ENCODE measurements around the gene SERINC2.
"Not testable (repeated sequence)": the region's sequence is repeated elsewhere in the genome, so short reads cannot be mapped to it uniquely, and the experiment has no call there.

Gene SERINC2

DNA sequence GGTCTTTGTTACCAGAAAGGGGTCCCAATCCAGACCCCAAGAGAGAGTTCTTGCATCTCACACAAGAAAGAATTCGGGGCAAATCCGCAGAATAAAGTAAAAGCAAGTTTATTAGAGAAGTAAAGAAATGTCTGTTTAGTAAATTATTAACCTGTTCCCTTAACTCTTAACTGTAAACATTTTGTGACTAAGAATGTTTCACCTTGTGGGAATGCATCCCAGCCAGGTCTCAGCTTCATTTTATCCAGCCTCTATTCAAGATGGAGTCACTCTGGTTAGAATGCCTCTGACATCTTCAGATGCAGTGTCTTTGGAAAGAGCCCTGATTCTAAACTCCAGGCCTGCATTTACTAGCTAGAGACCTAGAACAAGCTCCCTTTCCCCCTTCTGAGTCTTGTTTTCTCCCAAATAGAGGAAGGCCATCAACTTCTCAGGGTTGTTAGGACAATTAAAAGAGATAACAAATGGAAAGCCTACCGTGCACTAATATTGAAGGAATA, 35.6 kb upstream of the SERINC2 start:
- Mint-ChIP-seq H3K4me3 (no peak overlapping the region), H3K4me1 (peaks cover 20% of the 10 kb centered on the region), H3K27me3 (peaks cover 22% of the 10 kb centered on the region), H3K9me3 (no peaks in the 10 kb centered on the region), H3K27ac (peak overlapping the region in 1 of 2 donors; percentile 20)
- no peak for DNase-seq
- ATAC-seq = no peak

DNA sequence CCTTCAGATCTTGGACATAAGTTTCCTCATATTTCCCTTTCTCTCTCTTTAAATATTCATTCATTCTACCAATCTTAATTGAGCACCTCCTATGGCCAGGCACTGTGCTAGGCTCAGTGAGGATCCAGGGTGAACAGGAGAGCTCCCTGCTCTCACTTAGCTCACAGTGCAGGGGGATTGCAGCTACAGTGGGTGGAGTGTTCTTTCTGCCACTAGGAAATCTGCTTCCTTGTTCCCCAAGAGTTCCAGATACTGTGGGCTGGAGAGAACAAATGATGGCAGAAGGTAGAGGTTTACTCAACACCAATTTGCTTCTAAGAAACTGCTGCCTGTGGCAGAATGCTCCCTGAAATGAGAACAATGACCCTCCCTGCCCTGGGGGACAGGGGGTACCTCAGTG, 35.0 kb upstream of the SERINC2 start:
- H3K9me3 Mint-ChIP-seq = no peaks in the 10 kb centered on the region
- peaks cover 22% of the 10 kb centered on the region for H3K27me3 Mint-ChIP-seq
- DNase-seq (no peak), ATAC-seq (no peak)
- no peak overlapping the region for H3K4me3 Mint-ChIP-seq
- H3K27ac Mint-ChIP-seq = no peak overlapping the region
- peaks cover 15% of the 10 kb centered on the region for H3K4me1 Mint-ChIP-seq

DNA sequence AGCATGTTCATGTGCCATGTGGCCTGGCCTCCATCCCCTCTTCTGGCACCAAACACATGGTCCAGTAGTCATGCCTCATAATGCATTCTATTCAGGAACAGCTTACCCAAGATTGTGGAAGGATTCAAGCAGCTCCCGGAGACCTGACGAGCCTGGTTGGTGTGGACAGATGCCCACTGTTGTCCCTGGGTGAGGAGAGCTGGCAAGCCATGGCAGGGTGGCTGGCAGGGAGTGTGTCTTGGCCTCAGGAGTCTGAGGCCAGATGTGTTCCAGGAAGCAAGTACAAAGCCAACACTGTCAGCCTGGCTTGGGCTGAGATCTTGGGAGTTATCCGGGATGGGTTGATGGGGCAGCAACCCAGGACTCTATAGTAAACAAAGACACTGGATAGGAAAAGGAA, 32.8 kb upstream of the SERINC2 start:
- Mint-ChIP-seq H3K9me3 (no peaks in the 10 kb centered on the region), H3K4me1 (no peaks in the 10 kb centered on the region), H3K27ac (no peak overlapping the region), H3K4me3 (no peak overlapping the region), H3K27me3 (peaks cover 28% of the 10 kb centered on the region)
- DNase-seq = no peak
- no peak for ATAC-seq

DNA sequence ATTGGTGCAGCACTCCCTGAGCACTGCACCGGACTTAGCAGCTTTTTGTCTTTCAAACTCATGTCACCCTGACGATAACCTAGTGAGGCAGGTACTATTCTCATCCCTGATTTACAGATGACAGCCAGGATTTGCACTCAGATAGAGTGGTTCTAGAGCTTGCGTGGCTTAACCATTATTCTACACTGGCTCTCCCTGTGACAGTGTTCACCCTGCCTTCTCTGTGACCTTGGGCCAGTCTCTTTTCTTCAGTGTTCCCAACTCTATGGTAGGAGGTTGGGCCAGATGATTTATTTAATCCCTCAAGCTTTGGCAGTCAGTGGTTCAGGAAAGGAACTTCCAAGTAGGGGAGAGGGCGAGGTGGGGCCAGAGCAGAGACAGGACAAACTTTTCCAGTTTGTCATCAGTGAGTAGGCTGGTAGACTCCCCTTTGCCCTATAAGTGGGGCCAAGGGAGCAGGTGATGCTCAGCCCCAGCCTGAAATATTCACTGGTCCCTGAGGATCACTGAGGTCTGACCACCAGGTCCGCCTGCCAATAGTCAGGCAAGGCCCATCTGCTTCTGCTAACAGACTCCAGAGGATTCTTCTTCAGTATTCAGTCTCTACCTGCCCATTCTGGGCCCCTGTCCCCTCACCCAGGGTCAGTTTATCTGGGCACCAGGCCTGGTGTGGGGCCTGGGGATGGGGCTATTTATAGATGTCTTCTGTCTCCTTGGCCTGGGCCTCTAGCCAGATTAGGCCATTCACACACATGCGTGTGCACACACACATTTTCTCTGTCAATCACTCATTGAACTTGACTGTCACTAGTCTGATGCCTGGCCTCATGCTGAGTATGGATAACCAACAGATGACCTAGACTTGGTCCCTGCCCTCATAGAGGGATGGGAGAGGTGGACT, 31.4 kb upstream of the SERINC2 start:
- no peak overlapping the region for H3K4me3 Mint-ChIP-seq
- ATAC-seq (no peak), DNase-seq (no peak)
- H3K9me3 Mint-ChIP-seq = no peaks in the 10 kb centered on the region
- H3K27ac Mint-ChIP-seq = no peak overlapping the region
- no peaks in the 10 kb centered on the region for H3K4me1 Mint-ChIP-seq
- peaks cover 28% of the 10 kb centered on the region for H3K27me3 Mint-ChIP-seq

DNA sequence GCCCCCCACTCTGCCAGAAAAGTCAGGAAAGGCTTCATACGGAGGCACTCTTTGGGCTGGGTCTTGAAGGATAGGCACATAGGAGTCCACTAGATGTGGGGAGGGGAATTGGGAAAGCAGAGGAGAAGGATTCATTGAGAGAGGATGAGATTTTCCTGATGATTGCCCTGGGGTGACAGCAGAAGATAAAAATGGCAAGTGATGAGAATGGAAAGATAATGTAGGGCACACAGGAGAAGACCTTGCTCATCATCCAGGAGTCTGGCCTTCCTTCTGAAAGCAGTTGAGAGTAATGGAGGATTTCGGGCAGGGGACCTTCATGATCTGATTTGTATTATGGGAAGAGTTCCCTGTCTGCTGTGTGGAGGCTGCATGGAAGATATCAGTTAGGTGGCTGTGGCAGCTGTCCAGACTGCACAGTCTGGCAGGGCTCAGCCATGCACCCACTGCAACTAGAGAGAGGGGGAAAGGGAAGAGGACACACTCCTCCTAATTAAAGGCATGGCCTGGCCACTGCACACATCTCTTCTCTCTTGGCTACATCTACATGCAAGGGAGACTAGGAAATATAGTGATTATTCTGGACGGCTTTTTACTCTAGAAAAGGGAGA, 30.5 kb upstream of the SERINC2 start:
- Mint-ChIP-seq H3K27ac (no peak overlapping the region), H3K4me3 (no peak overlapping the region), H3K27me3 (peaks cover 35% of the 10 kb centered on the region), H3K4me1 (no peaks in the 10 kb centered on the region), H3K9me3 (no peaks in the 10 kb centered on the region)
- ATAC-seq = no peak
- DNase-seq = no peak

DNA sequence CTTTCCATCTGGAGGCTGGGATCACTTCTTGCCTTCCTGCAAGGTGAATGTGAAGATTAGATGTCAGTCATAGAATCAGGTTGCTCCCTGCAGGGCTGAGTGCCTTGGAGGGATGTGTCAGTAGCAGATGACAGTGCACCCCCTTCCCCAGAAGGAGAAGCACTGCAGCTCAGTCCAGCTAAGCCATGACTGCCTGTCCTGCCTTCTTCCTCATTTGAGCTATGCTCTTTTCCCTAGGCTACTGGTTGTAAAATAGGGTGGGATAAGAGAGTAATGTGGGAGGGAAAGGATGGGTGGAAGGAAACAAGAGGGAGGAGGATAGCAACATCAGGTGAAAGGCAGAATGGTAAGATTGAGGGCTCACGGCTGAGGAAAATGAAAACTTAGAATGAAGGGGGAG, 29.0 kb upstream of the SERINC2 start:
- ATAC-seq = no peak
- Mint-ChIP-seq H3K4me1 (no peaks in the 10 kb centered on the region), H3K27ac (no peak overlapping the region), H3K27me3 (peaks cover 41% of the 10 kb centered on the region), H3K9me3 (no peaks in the 10 kb centered on the region), H3K4me3 (no peak overlapping the region)
- no peak for DNase-seq

DNA sequence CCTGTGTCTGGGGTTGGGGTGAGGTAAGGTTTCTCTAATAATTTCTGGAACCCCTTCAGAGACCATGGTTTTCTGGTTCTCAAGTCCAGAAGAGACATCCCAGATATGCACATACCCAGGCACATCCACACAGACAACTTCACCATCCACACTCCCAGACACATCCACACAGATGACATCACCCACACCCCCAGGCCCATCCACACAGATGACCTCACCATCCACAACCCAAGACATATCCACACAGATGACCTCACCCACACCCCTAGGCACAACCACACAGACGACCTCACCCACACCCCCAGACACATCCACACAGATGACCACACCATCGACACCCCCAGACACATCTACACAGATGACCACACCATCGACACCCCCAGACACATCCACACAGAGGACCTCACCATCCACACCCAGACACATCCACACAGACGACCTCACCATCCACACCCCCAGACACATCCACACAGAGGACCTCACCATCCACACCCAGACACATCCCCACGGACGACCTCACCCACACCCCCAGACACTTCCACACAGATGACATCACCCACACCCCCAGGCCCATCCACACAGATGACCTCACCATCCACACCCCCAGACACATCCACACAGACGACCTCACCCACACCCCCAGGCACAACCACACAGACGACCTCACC, 26.3 kb upstream of the SERINC2 start:
- DNase-seq, H3K27ac Mint-ChIP-seq: not testable (repeated sequence)

DNA sequence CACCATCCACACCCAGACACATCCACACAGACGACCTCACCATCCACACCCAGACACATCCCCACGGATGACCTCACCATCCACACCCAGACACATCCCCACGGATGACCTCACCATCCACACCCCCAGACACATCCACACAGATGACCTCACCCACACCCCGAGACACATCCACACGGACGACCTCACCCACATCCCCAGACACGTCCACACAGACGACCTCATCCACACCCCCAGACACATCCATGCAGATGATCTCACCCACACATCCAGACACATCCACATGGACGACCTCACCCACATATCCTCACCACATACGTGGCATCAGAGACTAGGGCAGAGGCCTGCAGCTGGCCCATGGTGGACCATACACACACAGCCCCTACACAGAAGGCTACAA, 25.4 kb upstream of the SERINC2 start:
- no peak for ATAC-seq
- H3K27me3 Mint-ChIP-seq = peaks cover 23% of the 10 kb centered on the region
- no peaks in the 10 kb centered on the region for H3K9me3 Mint-ChIP-seq

More for the DNA sequence above, 26.3 kb upstream of the SERINC2 start:
- ATAC-seq, H3K4me1 Mint-ChIP-seq, H3K4me3 Mint-ChIP-seq, H3K9me3 Mint-ChIP-seq: not testable (repeated sequence)
- H3K27me3 Mint-ChIP-seq = peaks cover 32% of the 10 kb centered on the region

DNA sequence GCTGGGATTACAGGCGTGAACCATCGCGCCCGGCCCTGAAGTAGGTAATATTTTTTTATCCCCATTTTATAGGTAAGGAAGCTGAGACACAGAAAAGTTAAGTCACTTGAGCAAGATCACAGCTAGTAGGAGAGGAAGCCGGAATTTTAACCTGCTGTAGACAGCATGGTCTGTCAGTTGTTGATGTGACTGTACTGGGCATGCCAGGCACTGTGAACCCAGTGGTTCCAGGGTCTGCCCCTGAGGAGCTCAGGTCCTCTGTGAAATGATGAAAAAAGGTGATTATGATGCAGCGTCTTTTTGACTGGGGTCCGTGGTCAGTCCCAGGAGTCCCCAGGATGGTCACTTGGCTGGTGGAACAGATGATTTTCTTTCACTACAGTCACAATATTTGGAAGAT, 23.4 kb upstream of the SERINC2 start:
- no peak overlapping the region for H3K4me3 Mint-ChIP-seq
- no peak overlapping the region for H3K27ac Mint-ChIP-seq
- ATAC-seq (no peak), DNase-seq (no peak)
- peaks cover 13% of the 10 kb centered on the region for H3K27me3 Mint-ChIP-seq
- H3K9me3 Mint-ChIP-seq = no peaks in the 10 kb centered on the region
- H3K4me1 Mint-ChIP-seq = peaks cover 5% of the 10 kb centered on the region

More for the DNA sequence above, 25.4 kb upstream of the SERINC2 start:
- Mint-ChIP-seq H3K27ac (peak overlapping the region in 1 of 2 donors; percentile 34), H3K4me3 (no peak overlapping the region), H3K4me1 (no peaks in the 10 kb centered on the region)
- DNase-seq = no peak

DNA sequence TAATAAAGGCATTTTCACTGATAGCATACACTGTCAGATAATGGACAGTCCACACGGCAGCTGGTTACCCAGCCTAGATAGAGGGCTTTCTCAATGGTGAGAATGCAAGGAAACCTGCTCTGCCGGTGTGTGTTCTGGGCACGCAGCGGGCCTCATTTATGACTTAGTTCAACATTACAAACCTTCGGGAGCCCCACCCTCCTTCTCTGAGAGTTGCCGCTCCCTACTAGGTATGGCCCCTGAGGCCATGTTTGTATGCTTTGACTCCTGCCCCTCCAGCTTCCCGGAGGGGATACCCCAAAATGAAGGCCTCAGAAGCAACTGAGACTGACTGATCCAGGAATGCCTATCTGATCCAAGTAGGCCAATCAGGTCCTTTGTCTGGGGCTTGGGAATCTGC, 22.9 kb upstream of the SERINC2 start:
- no peaks in the 10 kb centered on the region for H3K9me3 Mint-ChIP-seq
- H3K4me1 Mint-ChIP-seq = peaks cover 10% of the 10 kb centered on the region
- DNase-seq = no peak
- H3K4me3 Mint-ChIP-seq = no peak overlapping the region
- no peak for ATAC-seq
- H3K27ac Mint-ChIP-seq = no peak overlapping the region
- H3K27me3 Mint-ChIP-seq = peaks cover 13% of the 10 kb centered on the region

DNA sequence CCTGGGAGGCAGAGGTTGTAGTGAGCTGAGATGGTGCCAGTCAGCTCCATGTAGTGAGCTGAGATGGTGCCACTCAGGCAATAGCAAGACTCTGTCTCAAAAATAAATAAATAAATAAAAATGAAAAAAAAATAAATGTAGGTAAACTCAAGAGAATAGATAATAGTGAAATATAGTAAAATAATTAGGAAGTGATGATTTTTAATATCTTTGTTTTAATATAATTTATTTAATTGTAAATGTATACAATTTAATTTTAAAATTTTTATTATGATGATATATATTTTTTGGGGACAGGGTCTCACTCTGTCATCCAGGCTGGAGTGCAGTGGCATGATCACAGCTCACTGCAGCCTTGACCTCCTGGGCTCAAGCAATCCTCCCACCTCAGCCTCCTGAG, 19.6 kb upstream of the SERINC2 start:
- no peak for ATAC-seq
- DNase-seq = no peak
- peaks cover 13% of the 10 kb centered on the region for H3K4me1 Mint-ChIP-seq
- H3K27me3 Mint-ChIP-seq = peaks cover 6% of the 10 kb centered on the region
- no peak overlapping the region for H3K4me3 Mint-ChIP-seq
- H3K9me3 Mint-ChIP-seq = no peaks in the 10 kb centered on the region
- no peak overlapping the region for H3K27ac Mint-ChIP-seq

DNA sequence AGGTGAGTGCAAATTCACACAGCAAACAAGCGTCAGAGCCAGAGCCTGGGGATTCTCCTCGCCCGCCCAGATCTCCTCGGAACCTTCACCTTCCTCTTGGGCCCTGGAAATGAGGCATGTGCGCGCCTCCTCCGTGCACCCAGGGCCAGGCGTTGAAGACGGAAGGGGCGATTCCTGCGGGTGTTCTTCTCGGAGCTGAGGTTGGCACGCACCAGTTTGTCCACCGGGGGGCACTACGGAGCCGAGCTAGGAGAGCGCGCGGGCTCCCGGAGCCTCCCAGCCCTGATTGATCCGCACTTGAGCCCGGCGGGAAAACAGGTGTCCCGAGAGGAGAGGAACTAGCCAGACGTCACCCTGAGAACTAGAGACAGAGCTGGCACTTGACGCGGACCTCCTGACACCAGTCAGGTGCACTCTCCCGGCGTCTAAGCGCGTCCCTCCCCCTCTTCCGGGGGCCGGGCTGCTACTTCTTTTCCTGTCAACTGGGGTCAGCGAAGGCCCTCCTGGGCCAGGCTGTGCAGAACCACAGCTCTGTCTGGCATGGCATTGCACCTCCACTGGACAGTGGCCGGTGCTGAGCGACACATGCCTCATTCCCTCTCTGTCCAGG, 18.3 kb upstream of the SERINC2 start:
- H3K27me3 Mint-ChIP-seq = peaks cover 6% of the 10 kb centered on the region
- peak overlapping the region; percentile 84 to 88 for H3K4me3 Mint-ChIP-seq
- DNase-seq (peak; percentile 77 to 78), ATAC-seq (peak; percentile 93)
- H3K27ac Mint-ChIP-seq = peak overlapping the region in 1 of 2 donors; percentile 87
- H3K4me1 Mint-ChIP-seq = peaks cover 13% of the 10 kb centered on the region
- no peaks in the 10 kb centered on the region for H3K9me3 Mint-ChIP-seq

DNA sequence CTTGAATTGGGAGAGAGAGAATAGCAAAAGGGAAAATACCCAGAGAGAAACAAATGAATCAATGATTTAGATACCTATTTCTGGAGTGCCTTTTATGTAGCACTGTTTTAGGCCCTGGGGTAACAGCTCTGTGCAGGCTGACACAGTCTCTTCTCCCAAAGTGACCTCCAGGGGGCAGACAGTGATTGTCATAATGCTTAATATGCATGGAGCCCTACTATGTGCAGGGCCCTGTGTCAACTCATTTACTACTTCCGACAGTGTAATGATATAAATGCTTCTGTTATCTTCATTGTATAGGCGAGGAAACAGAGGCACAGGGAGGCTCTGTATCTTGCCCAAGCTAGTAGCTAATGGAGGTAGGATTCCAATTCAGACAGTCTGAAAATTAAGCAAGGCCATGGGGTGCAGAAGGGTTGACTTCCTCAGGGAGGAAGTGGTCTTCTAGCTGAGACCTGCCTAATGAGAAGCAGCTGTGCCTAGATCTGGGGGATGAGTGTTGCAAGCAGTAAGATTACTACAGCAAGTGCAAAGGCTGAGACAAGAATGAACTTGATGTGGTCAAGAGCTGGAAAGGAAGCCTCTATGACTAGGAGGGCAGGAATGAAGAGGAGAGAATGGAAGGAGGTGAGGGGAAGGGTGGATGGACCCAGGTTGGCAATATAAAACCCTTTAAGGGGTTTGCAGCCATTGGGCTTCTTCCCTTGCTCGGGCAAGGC, 16.2 kb upstream of the SERINC2 start:
- Mint-ChIP-seq H3K4me1 (peaks cover 13% of the 10 kb centered on the region), H3K27ac (no peak overlapping the region), H3K9me3 (no peaks in the 10 kb centered on the region), H3K27me3 (peaks cover 6% of the 10 kb centered on the region), H3K4me3 (no peak overlapping the region)
- DNase-seq (no peak), ATAC-seq (no peak)

DNA sequence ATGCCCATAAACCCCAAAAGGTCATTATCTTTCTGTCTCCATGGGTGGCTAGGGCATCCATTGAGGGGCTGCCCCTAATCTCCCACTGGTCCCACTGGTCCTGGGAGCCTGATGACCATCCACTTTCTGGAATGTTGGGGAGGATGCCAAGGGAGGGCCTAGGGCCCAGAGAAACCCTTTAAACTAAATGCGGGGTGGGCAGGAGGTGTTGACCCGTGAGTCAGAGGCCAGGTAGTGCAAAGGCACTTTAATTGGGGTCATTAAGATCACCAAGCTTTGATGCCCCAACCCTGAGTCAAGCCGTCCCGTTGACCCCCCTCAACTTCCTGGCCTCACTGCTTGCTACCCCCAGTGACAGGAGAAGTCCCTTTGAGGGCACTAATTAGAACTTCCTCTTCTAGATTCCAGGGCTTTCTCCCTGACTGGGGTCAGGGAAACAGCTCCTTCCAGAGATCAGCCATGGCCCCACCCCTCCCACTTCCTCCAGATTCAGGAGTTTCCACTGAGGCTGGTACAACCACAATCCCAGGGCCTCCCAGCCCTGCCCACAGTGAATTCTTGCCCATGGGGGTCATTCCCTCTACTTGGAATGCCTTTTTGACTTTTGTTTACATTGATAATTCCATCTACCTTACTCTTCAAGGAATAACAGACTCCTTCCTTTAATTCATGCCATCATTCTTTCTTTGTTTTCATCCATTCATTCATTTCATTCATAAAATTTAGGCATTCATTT, 15.5 kb upstream of the SERINC2 start:
- Mint-ChIP-seq H3K4me1 (peaks cover 13% of the 10 kb centered on the region), H3K9me3 (no peaks in the 10 kb centered on the region), H3K27ac (no peak overlapping the region), H3K4me3 (no peak overlapping the region), H3K27me3 (peaks cover 6% of the 10 kb centered on the region)
- ATAC-seq (no peak), DNase-seq (no peak)
